Tibial nerve (tissue), 4 donors: ENCODE measurements around the gene FOXP4. TPM values are rescaled to one million over a fixed set of nuclear protein-coding genes. Genes with fewer than 3 reads are reported as not detected.

Experiments used
- DNase-seq, 2 donors: peaks; one replicate each; pipeline ENCODE4 v3.0.0-alpha.2; 2019; ENCODE audit warnings: low spot score in 2 of 2
- H3K27ac ChIP-seq, 4 donors: fragments of 200-600 bp; sonication (generic) in 3 of 4; one replicate each; pipeline ENCODE4 v1.5.1; 2017 to 2019; ENCODE audit warnings: mild to moderate bottlenecking in 1 of 4
- H3K27me3 ChIP-seq, 2 donors: fragments of 200-600 bp; sonication (generic) in 1 of 2; one replicate each; pipeline versions ENCODE4 v1.5.1 to v1.6.0; 2017 to 2019
- H3K36me3 ChIP-seq, 3 donors: fragments of 200-600 bp; sonication (generic); one replicate each; pipeline ENCODE4 v1.5.1; 2018 to 2019
- H3K4me1 ChIP-seq, 4 donors: fragments of 200-600 bp; sonication (generic) in 3 of 4; one replicate each; pipeline ENCODE4 v1.5.1; 2017 to 2019
- H3K4me3 ChIP-seq, 4 donors: fragments of 200-600 bp; sonication (generic) in 3 of 4; one replicate each; pipeline ENCODE4 v1.5.1; 2017 to 2019; ENCODE audit warnings: mild to moderate bottlenecking in 1 of 4, moderate library complexity in 1 of 4
- H3K9me3 ChIP-seq, 4 donors: fragments of 200-600 bp; sonication (generic) in 3 of 4; one replicate each; pipeline ENCODE4 v1.5.1; 2017 to 2019
- EP300 ChIP-seq, 2 donors: sonication (generic); formaldehyde crosslinking; IDR thresholded peaks; one replicate each; pipeline ENCODE4 v1.6.1; 2017; ENCODE audit warnings: antibody characterized with exemption in 2 of 2, mild to moderate bottlenecking in 1 of 2
- POLR2A ChIP-seq, 2 donors: fragments of 450-650 bp; IDR thresholded peaks; one replicate each; pipeline ENCODE4 v1.6.1; 2017; ENCODE audit warnings: antibody characterized with exemption in 2 of 2, mild to moderate bottlenecking in 2 of 2, moderate library complexity in 2 of 2
- WGBS, 2 donors: methylation state at CpG; one replicate each; pipeline ENCODE4 v1.1.5; 2018; 5-methylcytosine and 5-hydroxymethylcytosine counted together
- total RNA-seq, 4 donors: library from RNA; depleted of rRNA; stranded (reverse); fragments of >200 nt; gene quantifications; one replicate each; pipeline ENCODE4 v1.1.0, GENCODE V29; 2016
- TF ChIP-seq, protein P1 (sequence below), 5 experiments: fragments of 200-600 bp in 3 of 5; fragments of 450-650 bp in 2 of 5; sonication (generic) in 3 of 5; IDR thresholded peaks; one replicate each; pipeline ENCODE4 v1.5.1; 2016 to 2019; ENCODE audit warnings: antibody characterized with exemption in 5 of 5, mild to moderate bottlenecking in 3 of 5, moderate library complexity in 2 of 5

The FOXP4 gene
- total RNA-seq, 4 donors from 2014 or later = 11.1 to 16.2 (median 14.7) TPM

DNA sequence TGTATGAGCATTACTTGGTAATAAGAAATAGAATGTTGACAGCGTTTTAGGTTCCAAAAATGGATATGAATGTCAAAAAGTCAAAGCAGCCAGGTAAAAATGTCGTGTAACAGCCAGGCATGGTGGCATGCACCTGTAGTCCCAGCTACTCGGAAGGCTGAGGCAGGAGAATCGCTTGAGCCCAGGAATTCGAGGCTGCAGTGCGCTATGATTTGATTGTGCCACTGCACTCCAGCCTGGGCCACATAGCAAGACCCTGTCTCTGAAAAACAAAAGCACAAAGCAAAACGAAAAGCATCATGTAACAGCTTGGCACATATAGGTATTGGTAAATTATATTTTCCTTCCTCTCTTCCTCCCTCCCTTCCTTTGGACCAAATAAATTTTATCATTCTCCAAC, 16.2 kb upstream of the FOXP4 start:
- no peak overlapping the region for H3K27ac ChIP-seq
- TF ChIP-seq EP300 (IDR thresholded peaks at IDR 0.05) (no peak), POLR2A (IDR thresholded peaks at IDR 0.05) (no peak)
- TF ChIP-seq, protein P1, sequence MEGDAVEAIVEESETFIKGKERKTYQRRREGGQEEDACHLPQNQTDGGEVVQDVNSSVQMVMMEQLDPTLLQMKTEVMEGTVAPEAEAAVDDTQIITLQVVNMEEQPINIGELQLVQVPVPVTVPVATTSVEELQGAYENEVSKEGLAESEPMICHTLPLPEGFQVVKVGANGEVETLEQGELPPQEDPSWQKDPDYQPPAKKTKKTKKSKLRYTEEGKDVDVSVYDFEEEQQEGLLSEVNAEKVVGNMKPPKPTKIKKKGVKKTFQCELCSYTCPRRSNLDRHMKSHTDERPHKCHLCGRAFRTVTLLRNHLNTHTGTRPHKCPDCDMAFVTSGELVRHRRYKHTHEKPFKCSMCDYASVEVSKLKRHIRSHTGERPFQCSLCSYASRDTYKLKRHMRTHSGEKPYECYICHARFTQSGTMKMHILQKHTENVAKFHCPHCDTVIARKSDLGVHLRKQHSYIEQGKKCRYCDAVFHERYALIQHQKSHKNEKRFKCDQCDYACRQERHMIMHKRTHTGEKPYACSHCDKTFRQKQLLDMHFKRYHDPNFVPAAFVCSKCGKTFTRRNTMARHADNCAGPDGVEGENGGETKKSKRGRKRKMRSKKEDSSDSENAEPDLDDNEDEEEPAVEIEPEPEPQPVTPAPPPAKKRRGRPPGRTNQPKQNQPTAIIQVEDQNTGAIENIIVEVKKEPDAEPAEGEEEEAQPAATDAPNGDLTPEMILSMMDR (IDR thresholded peaks at IDR 0.05) = no peak
- WGBS, 2 donors = 86% methylated on average over 7 of the region's 7 CpGs

DNA sequence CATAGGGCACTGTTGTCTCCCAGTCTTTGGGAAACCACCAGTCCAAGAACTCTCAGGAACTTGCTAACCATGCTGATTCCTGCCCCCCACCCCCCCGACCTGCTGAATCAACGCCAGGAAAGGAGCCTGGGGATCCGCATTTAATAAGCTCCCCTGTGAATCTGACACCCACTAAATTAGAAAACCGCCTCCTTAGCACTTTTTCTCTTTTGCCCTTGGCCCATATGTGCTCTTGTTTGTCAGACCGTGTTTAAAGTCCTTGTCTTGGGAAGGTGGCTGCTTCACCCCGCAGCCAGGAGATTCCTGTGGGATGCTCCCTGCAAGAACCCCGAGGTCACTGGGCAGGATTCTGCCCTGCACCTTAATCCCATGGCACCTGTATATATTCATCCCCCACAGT, 15.7 kb upstream of the FOXP4 start:
- peaks cover 0 to 31% (median 12%) of the 10 kb centered on the region in 4 donors for H3K4me1 ChIP-seq
- WGBS, 2 donors = 87 to 93% methylated on average over 7 of the region's 7 CpGs
- DNase-seq = no peak
- no peak overlapping the region for H3K27ac ChIP-seq
- no peak overlapping the region for H3K4me3 ChIP-seq
- no peak for TF ChIP-seq EP300 (IDR thresholded peaks at IDR 0.05)
- no peak for TF ChIP-seq POLR2A (IDR thresholded peaks at IDR 0.05)
- TF ChIP-seq, protein P1 (IDR thresholded peaks at IDR 0.05) = no peak
- no peaks in the 10 kb centered on the region for H3K27me3 ChIP-seq
- H3K36me3 ChIP-seq = no peaks in the 10 kb centered on the region
- no peaks in the 10 kb centered on the region for H3K9me3 ChIP-seq

More for the DNA sequence above, 16.2 kb upstream of the FOXP4 start:
- no peaks in the 10 kb centered on the region for H3K36me3 ChIP-seq
- H3K27me3 ChIP-seq = no peaks in the 10 kb centered on the region
- no peaks in the 10 kb centered on the region for H3K9me3 ChIP-seq
- no peak for DNase-seq
- peaks cover 0 to 31% (median 12%) of the 10 kb centered on the region in 4 donors for H3K4me1 ChIP-seq
- H3K4me3 ChIP-seq = no peak overlapping the region

GRCh38 chr6:41531016-41531415, 15.2 kb upstream of the FOXP4 start:
- no peak for DNase-seq
- H3K4me1 ChIP-seq = peaks cover 0 to 31% (median 12%) of the 10 kb centered on the region in 4 donors
- H3K27ac ChIP-seq = no peak overlapping the region
- H3K27me3 ChIP-seq = no peaks in the 10 kb centered on the region
- H3K4me3 ChIP-seq = no peak overlapping the region
- no peaks in the 10 kb centered on the region for H3K9me3 ChIP-seq
- H3K36me3 ChIP-seq = no peaks in the 10 kb centered on the region
- TF ChIP-seq, protein P1 (IDR thresholded peaks at IDR 0.05) = no peak
- TF ChIP-seq EP300 (IDR thresholded peaks at IDR 0.05) (no peak), POLR2A (IDR thresholded peaks at IDR 0.05) (no peak)

DNA sequence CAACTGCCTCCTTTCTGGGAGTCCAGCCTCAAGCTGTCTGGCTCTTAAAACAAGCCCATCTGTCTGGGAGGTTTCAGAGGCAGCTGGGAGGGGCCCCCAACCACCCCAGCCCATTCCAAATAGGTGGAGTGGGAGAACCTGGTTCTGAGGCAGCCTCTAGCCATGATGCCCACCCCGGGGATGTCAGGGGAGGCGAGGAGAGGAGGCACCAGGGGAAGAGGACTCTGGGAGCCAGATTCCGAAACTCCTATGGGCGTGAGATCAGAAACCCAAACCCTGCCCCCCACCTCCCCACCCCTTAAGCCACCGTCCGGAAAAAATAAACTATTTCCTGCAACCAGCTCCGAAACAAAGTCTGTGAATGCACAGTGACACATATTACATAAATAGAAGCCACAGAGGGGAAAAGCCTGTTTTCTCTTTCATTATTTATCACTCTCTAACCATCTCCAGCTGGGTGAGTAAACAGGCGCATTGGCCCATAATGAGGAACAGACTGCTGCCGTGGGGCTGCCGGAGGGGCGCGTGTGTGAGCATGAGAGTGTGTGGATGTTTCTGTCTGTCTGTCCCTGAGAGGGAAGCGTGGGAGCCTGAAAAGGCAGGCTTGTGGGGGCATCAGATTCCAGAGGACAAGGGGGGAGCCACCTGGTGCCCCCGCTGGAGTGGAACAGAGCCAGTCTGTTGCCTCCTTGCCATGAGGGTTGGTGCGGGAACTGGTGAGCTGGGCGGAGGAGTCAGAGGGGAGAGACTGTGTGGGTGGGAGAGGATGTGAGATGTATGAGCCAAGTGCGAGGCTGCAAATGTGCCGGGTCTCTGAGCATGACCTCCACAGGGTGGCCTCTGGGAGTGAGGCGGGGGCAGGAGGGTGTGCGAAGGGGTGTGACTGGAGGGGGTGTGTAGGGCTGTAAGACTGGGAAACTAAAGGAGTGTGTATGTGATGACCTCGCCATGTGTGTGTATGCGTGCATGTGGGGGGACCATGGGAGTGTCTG, 14.3 kb upstream of the FOXP4 start:
- TF ChIP-seq, protein P1 (IDR thresholded peaks at IDR 0.05) = no peak
- TF ChIP-seq EP300 (IDR thresholded peaks at IDR 0.05) (no peak), POLR2A (IDR thresholded peaks at IDR 0.05) (no peak)
- Histone ChIP-seq H3K4me1 (peaks cover 0 to 35% (median 12%) of the 10 kb centered on the region in 4 donors), H3K4me3 (peak overlapping the region in 2 of 4 donors; percentile 4 to 15), H3K27me3 (no peaks in the 10 kb centered on the region), H3K36me3 (no peaks in the 10 kb centered on the region), H3K9me3 (no peaks in the 10 kb centered on the region), H3K27ac (no peak overlapping the region)
- no peak for DNase-seq
- 19% methylated on average over 22 of the region's 22 CpGs for WGBS, 2 donors

- Histone ChIP-seq H3K27me3 (no peaks in the 10 kb centered on the region), H3K4me1 (peaks cover 0 to 33% (median 8%) of the 10 kb centered on the region in 4 donors), H3K4me3 (no peak overlapping the region), H3K9me3 (no peaks in the 10 kb centered on the region), H3K36me3 (no peaks in the 10 kb centered on the region), H3K27ac (no peak overlapping the region)
- no peak for DNase-seq
- 94 to 100% methylated on average over 1 of the region's 1 CpG for WGBS, 2 donors
- TF ChIP-seq, protein P1 (IDR thresholded peaks at IDR 0.05) = no peak
- TF ChIP-seq EP300 (IDR thresholded peaks at IDR 0.05) (no peak), POLR2A (IDR thresholded peaks at IDR 0.05) (no peak)
Measured at GRCh38 chr6:41535766-41536165, 10.4 kb upstream of the FOXP4 start.
